HEK293 (cell line): ENCODE data around the gene R3HDM2.

Source experiments
- CTCF ChIA-PET: fragments of 350-600 bp; formaldehyde crosslinking; extraction: SDS; loops from one replicate; lab custom pipeline; 2021; ENCODE audit warnings: antibody characterized with exemption; lab: Yijun Ruan, JAX
- POLR2A ChIA-PET: fragments of 300-600 bp; formaldehyde crosslinking; extraction: SDS; loops from one replicate; lab custom pipeline; 2020; ENCODE audit warnings: antibody characterized with exemption, inconsistent platforms; lab: Yijun Ruan, JAX
- H3K27ac ChIP-seq: fragments of 200-500 bp; sonication (Bioruptor generic); 2 replicates; pipeline ENCODE4 v1.5.1; 2014; ENCODE audit warnings: low read depth, low read length, control low read depth, inconsistent platforms; ENCODE audit errors: extremely low read depth
- H3K36me3 ChIP-seq, 2 experiments: fragments of 200-500 bp in 1 of 2; sonication (Bioruptor generic) in 1 of 2; 1 replicate in 1 of 2; 2 replicates in 1 of 2; pipeline ENCODE4 v1.5.1; 2014 to 2017; ENCODE audit warnings: inconsistent platforms in 2 of 2, low read length in 2 of 2; ENCODE audit not compliant: control insufficient read depth in 2 of 2, insufficient read depth in 1 of 2
- H3K4me1 ChIP-seq: fragments of 200-500 bp; sonication (Bioruptor generic); 2 replicates; pipeline ENCODE4 v1.5.1; 2014; ENCODE audit warnings: mild to moderate bottlenecking, low read length, inconsistent platforms; ENCODE audit not compliant: control insufficient read depth, insufficient read depth
- H3K4me3 ChIP-seq: 2 replicates; pipeline ENCODE4 v1.5.1; 2011; ENCODE audit warnings: low read depth, mild to moderate bottlenecking, control low read depth, low read length, moderate library complexity
- H3K9me3 ChIP-seq: fragments of 200-500 bp; sonication (Bioruptor generic); 2 replicates; pipeline ENCODE4 v1.5.1; 2014; ENCODE audit warnings: low read depth, low read length, inconsistent platforms; ENCODE audit not compliant: control insufficient read depth, insufficient read depth
- SCRT2 ChIP-seq: fragments of 450-650 bp; formaldehyde crosslinking; IDR thresholded peaks from 2 replicates; pipeline ENCODE4 v1.5.1; 2016; ENCODE audit warnings: missing biosample characterization, missing genetic modification characterization
- TCF7L2 ChIP-seq: IDR thresholded peaks from 2 replicates; pipeline ENCODE4 v1.6.1; 2011; ENCODE audit warnings: low read depth, mild to moderate bottlenecking, inconsistent platforms, low read length, moderate library complexity, borderline replicate concordance
- TSHZ1 ChIP-seq: fragments of 450-650 bp; formaldehyde crosslinking; IDR thresholded peaks from 2 replicates; pipeline ENCODE4 v1.5.1; 2016; ENCODE audit warnings: missing biosample characterization, missing genetic modification characterization, borderline replicate concordance
- YY1 ChIP-seq: fragments of 450-650 bp; formaldehyde crosslinking; IDR thresholded peaks from 2 replicates; pipeline ENCODE4 v1.5.1; 2018; ENCODE audit warnings: missing biosample characterization, missing genetic modification characterization
- ZFP37 ChIP-seq: fragments of 450-650 bp; formaldehyde crosslinking; IDR thresholded peaks from 2 replicates; pipeline ENCODE4 v1.5.1; 2016; ENCODE audit warnings: missing biosample characterization, missing genetic modification characterization
- ZFP69B ChIP-seq: fragments of 450-650 bp; formaldehyde crosslinking; IDR thresholded peaks from 2 replicates; pipeline ENCODE4 v1.5.1; 2016; ENCODE audit warnings: missing biosample characterization, missing genetic modification characterization
- ZNF214 ChIP-seq: fragments of 450-650 bp; formaldehyde crosslinking; IDR thresholded peaks from 2 replicates; pipeline ENCODE4 v1.5.1; 2017; ENCODE audit warnings: missing biosample characterization, mild to moderate bottlenecking, missing genetic modification characterization, borderline replicate concordance
- ZNF266 ChIP-seq: fragments of 450-650 bp; formaldehyde crosslinking; IDR thresholded peaks from 2 replicates; pipeline ENCODE4 v1.5.1; 2016; ENCODE audit warnings: missing biosample characterization, missing genetic modification characterization, low read depth
- ZNF280C ChIP-seq: fragments of 450-650 bp; formaldehyde crosslinking; IDR thresholded peaks from 2 replicates; pipeline ENCODE4 v1.5.1; 2016; ENCODE audit warnings: missing biosample characterization, missing genetic modification characterization
- ZNF366 ChIP-seq: fragments of 450-650 bp; formaldehyde crosslinking; conservative IDR thresholded peaks from 2 replicates; pipeline ENCODE4 v1.5.1; 2016; ENCODE audit warnings: missing biosample characterization, missing genetic modification characterization
- ZNF391 ChIP-seq: fragments of 450-650 bp; formaldehyde crosslinking; IDR thresholded peaks from 2 replicates; pipeline ENCODE4 v1.5.1; 2016; ENCODE audit warnings: low read depth, missing biosample characterization, missing genetic modification characterization, borderline replicate concordance
- ZNF768 ChIP-seq: fragments of 450-650 bp; formaldehyde crosslinking; IDR thresholded peaks from 2 replicates; pipeline ENCODE4 v1.5.1; 2018; ENCODE audit warnings: missing biosample characterization, mild to moderate bottlenecking, missing genetic modification characterization
- ZNF777 ChIP-seq: fragments of 450-650 bp; formaldehyde crosslinking; IDR thresholded peaks from 2 replicates; pipeline ENCODE4 v1.5.1; 2017; ENCODE audit warnings: missing biosample characterization, missing genetic modification characterization, borderline replicate concordance
- ZSCAN18 ChIP-seq: fragments of 450-650 bp; formaldehyde crosslinking; IDR thresholded peaks from 2 replicates; pipeline ENCODE4 v1.5.1; 2016; ENCODE audit warnings: missing biosample characterization, missing genetic modification characterization
- TF ChIP-seq, protein P1 (sequence below): fragments of 450-650 bp; formaldehyde crosslinking; IDR thresholded peaks from 2 replicates; pipeline ENCODE4 v1.5.1; 2016; ENCODE audit warnings: missing biosample characterization, missing genetic modification characterization
- TF ChIP-seq, protein P2 (sequence below): fragments of 450-650 bp; formaldehyde crosslinking; IDR thresholded peaks from 2 replicates; pipeline ENCODE4 v1.5.1; 2017; ENCODE audit warnings: missing biosample characterization, missing genetic modification characterization
- TF ChIP-seq, protein P3 (sequence below): fragments of 450-650 bp; formaldehyde crosslinking; optimal IDR thresholded peaks from 2 replicates; pipeline ENCODE3; 2016; ENCODE audit warnings: missing biosample characterization, mild to moderate bottlenecking, missing genetic modification characterization

The R3HDM2 gene

DNA sequence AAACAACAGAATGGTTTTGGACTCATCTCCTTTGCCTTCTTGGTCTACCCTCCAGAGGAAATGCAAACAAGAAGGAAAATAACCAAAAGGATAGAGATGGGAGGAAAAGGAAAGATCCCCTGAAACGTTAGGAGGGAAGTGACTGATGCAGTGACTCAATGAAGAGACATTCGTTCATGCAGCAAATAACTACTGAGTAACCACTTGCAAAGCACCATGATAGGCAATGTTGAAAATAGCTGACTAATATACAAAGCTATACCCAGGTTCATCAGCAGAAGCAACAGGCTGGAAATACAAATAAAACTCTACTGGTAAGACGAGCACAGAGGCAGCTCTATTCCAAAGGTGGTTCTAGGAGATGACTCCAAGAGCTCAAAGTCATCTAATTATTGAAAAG is 41.8 kb downstream of the R3HDM2 start:
- TF ChIP-seq SCRT2 (peak; percentile 72), ZNF777 (tag by site-specific recombination) (no peak)

GRCh38 chr12:57388425-57388824 is 42.4 kb downstream of the R3HDM2 start:
- ChIA-PET CTCF (interaction anchor here (0.5 to 2.0 kb wide), 2 partner anchors 56 to 64 kb away, joined by 3 to 9 read pairs; no protein-coding TSS in a partner anchor), POLR2A (no interaction called here)
- Histone ChIP-seq H3K4me1 (no peaks in the 10 kb centered on the region), H3K9me3 (no peaks in the 10 kb centered on the region), H3K27ac (no peak overlapping the region)
- no peak for TF ChIP-seq ZNF366
- TF ChIP-seq ZNF266 (tag by site-specific recombination) = no peak
- no peak for TF ChIP-seq ZFP69B (tag by site-specific recombination)
- TF ChIP-seq, protein P1, sequence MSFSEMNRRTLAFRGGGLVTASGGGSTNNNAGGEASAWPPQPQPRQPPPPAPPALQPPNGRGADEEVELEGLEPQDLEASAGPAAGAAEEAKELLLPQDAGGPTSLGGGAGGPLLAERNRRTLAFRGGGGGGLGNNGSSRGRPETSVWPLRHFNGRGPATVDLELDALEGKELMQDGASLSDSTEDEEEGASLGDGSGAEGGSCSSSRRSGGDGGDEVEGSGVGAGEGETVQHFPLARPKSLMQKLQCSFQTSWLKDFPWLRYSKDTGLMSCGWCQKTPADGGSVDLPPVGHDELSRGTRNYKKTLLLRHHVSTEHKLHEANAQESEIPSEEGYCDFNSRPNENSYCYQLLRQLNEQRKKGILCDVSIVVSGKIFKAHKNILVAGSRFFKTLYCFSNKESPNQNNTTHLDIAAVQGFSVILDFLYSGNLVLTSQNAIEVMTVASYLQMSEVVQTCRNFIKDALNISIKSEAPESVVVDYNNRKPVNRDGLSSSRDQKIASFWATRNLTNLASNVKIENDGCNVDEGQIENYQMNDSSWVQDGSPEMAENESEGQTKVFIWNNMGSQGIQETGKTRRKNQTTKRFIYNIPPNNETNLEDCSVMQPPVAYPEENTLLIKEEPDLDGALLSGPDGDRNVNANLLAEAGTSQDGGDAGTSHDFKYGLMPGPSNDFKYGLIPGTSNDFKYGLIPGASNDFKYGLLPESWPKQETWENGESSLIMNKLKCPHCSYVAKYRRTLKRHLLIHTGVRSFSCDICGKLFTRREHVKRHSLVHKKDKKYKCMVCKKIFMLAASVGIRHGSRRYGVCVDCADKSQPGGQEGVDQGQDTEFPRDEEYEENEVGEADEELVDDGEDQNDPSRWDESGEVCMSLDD = no peak
- TF ChIP-seq ZNF768 = no peak
- TF ChIP-seq, protein P2, sequence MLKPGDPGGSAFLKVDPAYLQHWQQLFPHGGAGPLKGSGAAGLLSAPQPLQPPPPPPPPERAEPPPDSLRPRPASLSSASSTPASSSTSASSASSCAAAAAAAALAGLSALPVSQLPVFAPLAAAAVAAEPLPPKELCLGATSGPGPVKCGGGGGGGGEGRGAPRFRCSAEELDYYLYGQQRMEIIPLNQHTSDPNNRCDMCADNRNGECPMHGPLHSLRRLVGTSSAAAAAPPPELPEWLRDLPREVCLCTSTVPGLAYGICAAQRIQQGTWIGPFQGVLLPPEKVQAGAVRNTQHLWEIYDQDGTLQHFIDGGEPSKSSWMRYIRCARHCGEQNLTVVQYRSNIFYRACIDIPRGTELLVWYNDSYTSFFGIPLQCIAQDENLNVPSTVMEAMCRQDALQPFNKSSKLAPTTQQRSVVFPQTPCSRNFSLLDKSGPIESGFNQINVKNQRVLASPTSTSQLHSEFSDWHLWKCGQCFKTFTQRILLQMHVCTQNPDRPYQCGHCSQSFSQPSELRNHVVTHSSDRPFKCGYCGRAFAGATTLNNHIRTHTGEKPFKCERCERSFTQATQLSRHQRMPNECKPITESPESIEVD = no peak
- TF ChIP-seq TCF7L2 = no peak
- TF ChIP-seq ZNF280C (tag by site-specific recombination) = no peak
- TF ChIP-seq ZFP37 (tag by site-specific recombination) = no peak
- TF ChIP-seq TSHZ1 (tag by site-specific recombination) = no peak
- TF ChIP-seq ZSCAN18 (tag by site-specific recombination) = no peak
- no peak for TF ChIP-seq YY1 (tag by site-specific recombination)
- TF ChIP-seq, protein P3, sequence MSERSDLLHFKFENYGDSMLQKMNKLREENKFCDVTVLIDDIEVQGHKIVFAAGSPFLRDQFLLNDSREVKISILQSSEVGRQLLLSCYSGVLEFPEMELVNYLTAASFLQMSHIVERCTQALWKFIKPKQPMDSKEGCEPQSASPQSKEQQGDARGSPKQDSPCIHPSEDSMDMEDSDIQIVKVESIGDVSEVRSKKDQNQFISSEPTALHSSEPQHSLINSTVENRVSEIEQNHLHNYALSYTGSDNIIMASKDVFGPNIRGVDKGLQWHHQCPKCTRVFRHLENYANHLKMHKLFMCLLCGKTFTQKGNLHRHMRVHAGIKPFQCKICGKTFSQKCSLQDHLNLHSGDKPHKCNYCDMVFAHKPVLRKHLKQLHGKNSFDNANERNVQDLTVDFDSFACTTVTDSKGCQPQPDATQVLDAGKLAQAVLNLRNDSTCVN (tag by site-specific recombination) = no peak
- no peak for TF ChIP-seq ZNF214 (tag by site-specific recombination)
- TF ChIP-seq ZNF391 (tag by site-specific recombination) = no peak
- TF ChIP-seq, all 188 proteins: peak for 0
- H3K36me3 ChIP-seq = peaks cover 12 to 14% of the 10 kb centered on the region in 2 experiments; a peak in 2 of 3 replicates
- H3K4me3 ChIP-seq = no peak overlapping the region

More for the DNA sequence above, 41.8 kb downstream of the R3HDM2 start:
- H3K4me1 ChIP-seq = no peaks in the 10 kb centered on the region
- H3K4me3 ChIP-seq = no peak overlapping the region
- ChIA-PET POLR2A (interaction anchor here (0.9 kb wide), 1 partner anchor 41 kb away, joined by 3 read pairs; no protein-coding TSS in a partner anchor), CTCF (interaction anchor here (0.5 to 2.0 kb wide), 7 partner anchors 12 to 731 kb away, joined by 3 to 9 read pairs (median 3); no protein-coding TSS in a partner anchor)
- no peak overlapping the region for H3K27ac ChIP-seq
- peaks cover 12 to 14% of the 10 kb centered on the region in 2 experiments; a peak in 2 of 3 replicates for H3K36me3 ChIP-seq
- no peaks in the 10 kb centered on the region for H3K9me3 ChIP-seq
